Endothelial cell (in vitro differentiated cells): ENCODE data around the gene OPHN1. TPM values are rescaled to one million over a fixed set of nuclear protein-coding genes. Genes with fewer than 3 reads are reported as not detected.

Source experiments
- DNase-seq: peaks from one replicate; pipeline ENCODE4 v3.0.0; 2021; ENCODE audit warnings: low spot score
- H3K27ac Mint-ChIP-seq: one replicate; pipeline ENCODE4 v1.8.0; 2021; ENCODE audit warnings: mixed read lengths, inconsistent platforms; ENCODE audit not compliant: unreplicated experiment
- H3K27me3 Mint-ChIP-seq: one replicate; pipeline ENCODE4 v1.8.0; 2021; ENCODE audit warnings: mild to moderate bottlenecking, moderate library complexity, mixed read lengths, inconsistent platforms; ENCODE audit not compliant: unreplicated experiment
- H3K36me3 Mint-ChIP-seq: one replicate; pipeline ENCODE4 v1.8.0; 2021; ENCODE audit warnings: mild to moderate bottlenecking, low read depth, mixed read lengths, inconsistent platforms; ENCODE audit not compliant: unreplicated experiment
- H3K4me1 Mint-ChIP-seq: one replicate; pipeline ENCODE4 v1.8.0; 2021; ENCODE audit warnings: mild to moderate bottlenecking, mixed read lengths, inconsistent platforms; ENCODE audit not compliant: unreplicated experiment
- H3K4me3 Mint-ChIP-seq: one replicate; pipeline ENCODE4 v1.8.0; 2021; ENCODE audit warnings: mild to moderate bottlenecking, mixed read lengths, inconsistent platforms; ENCODE audit not compliant: unreplicated experiment
- H3K9me3 Mint-ChIP-seq: one replicate; pipeline ENCODE4 v1.8.0; 2021; ENCODE audit warnings: mixed read lengths, inconsistent platforms; ENCODE audit not compliant: unreplicated experiment
- CTCF ChIP-seq: fragments of 200-600 bp; sonication (generic); IDR thresholded peaks from one replicate; pipeline ENCODE4 v1.5.0; 2021; ENCODE audit warnings: antibody characterized with exemption; ENCODE audit not compliant: unreplicated experiment
- total RNA-seq: library from RNA; stranded (reverse); fragmentation: NEBNext Ultra II Directional; extraction: Animal tissue kit (Norgen Biotek cat#: 25700); gene quantifications from one replicate; pipeline ENCODE4 v1.2.1, GENCODE V29; 2021; ENCODE audit not compliant: unreplicated experiment

Gene OPHN1
- total RNA-seq, 1 donor from 2014 or later, result 13.2 TPM

GRCh38 chrX:68113837-68114572 lies 319.3 kb downstream of the OPHN1 start:
- H3K27ac Mint-ChIP-seq, result no peak overlapping the region
- no peaks in the 10 kb centered on the region for H3K9me3 Mint-ChIP-seq
- DNase-seq, result no peak
- peaks cover 2% of the 10 kb centered on the region for H3K27me3 Mint-ChIP-seq
- H3K36me3 Mint-ChIP-seq, result peaks cover 5% of the 10 kb centered on the region
- no peaks in the 10 kb centered on the region for H3K4me1 Mint-ChIP-seq
- no peak for TF ChIP-seq CTCF
- no peak overlapping the region for H3K4me3 Mint-ChIP-seq

- H3K4me1 Mint-ChIP-seq, result no peaks in the 10 kb centered on the region
- TF ChIP-seq CTCF, result no peak
- no peak overlapping the region for H3K27ac Mint-ChIP-seq
- peaks cover 2% of the 10 kb centered on the region for H3K27me3 Mint-ChIP-seq
- H3K4me3 Mint-ChIP-seq, result no peak overlapping the region
- DNase-seq, result no peak
- H3K36me3 Mint-ChIP-seq, result peaks cover 5% of the 10 kb centered on the region
- no peaks in the 10 kb centered on the region for H3K9me3 Mint-ChIP-seq
Measured at GRCh38 chrX:68112321-68112720, 321.0 kb downstream of the OPHN1 start.

- no peak for TF ChIP-seq CTCF
- no peak overlapping the region for H3K27ac Mint-ChIP-seq
- no peak for DNase-seq
- no peaks in the 10 kb centered on the region for H3K4me1 Mint-ChIP-seq
- H3K27me3 Mint-ChIP-seq, result peaks cover 2% of the 10 kb centered on the region
- H3K9me3 Mint-ChIP-seq, result no peaks in the 10 kb centered on the region
- H3K36me3 Mint-ChIP-seq, result peaks cover 13% of the 10 kb centered on the region
- no peak overlapping the region for H3K4me3 Mint-ChIP-seq
Measured at GRCh38 chrX:68109162-68109561, 324.1 kb downstream of the OPHN1 start.

GRCh38 chrX:68098431-68098830 lies 334.9 kb downstream of the OPHN1 start:
- peaks cover 18% of the 10 kb centered on the region for H3K36me3 Mint-ChIP-seq
- no peak for DNase-seq
- H3K4me1 Mint-ChIP-seq, result no peaks in the 10 kb centered on the region
- H3K9me3 Mint-ChIP-seq, result no peaks in the 10 kb centered on the region
- no peaks in the 10 kb centered on the region for H3K27me3 Mint-ChIP-seq
- TF ChIP-seq CTCF, result no peak
- no peak overlapping the region for H3K4me3 Mint-ChIP-seq
- no peak overlapping the region for H3K27ac Mint-ChIP-seq

GRCh38 chrX:68090266-68090665 lies 343.0 kb downstream of the OPHN1 start:
- DNase-seq, result no peak
- no peaks in the 10 kb centered on the region for H3K9me3 Mint-ChIP-seq
- H3K4me3 Mint-ChIP-seq, result no peak overlapping the region
- no peaks in the 10 kb centered on the region for H3K27me3 Mint-ChIP-seq
- no peak for TF ChIP-seq CTCF
- H3K36me3 Mint-ChIP-seq, result peaks cover 6% of the 10 kb centered on the region
- no peak overlapping the region for H3K27ac Mint-ChIP-seq
- H3K4me1 Mint-ChIP-seq, result no peaks in the 10 kb centered on the region
